Transverse colon (tissue), 4 donors: ENCODE data around the gene PEX10.

ENCODE experiments used
- CTCF ChIP-seq, 5 experiments: fragments of 200-600 bp in 3 of 5; fragments of 450-650 bp in 2 of 5; sonication (generic) in 3 of 5; IDR thresholded peaks; 1 replicate in 2 of 5; 2 replicates in 3 of 5; pipeline ENCODE4 v1.5.1; 2016 to 2017; ENCODE audit warnings: antibody characterized with exemption in 5 of 5, inconsistent platforms in 3 of 5, mild to moderate bottlenecking in 2 of 5, moderate library complexity in 1 of 5
- EP300 ChIP-seq: sonication (generic); formaldehyde crosslinking; IDR thresholded peaks from one replicate; pipeline ENCODE4 v1.6.1; 2017; ENCODE audit warnings: antibody characterized with exemption, low read depth
- POLR2A ChIP-seq: fragments of 450-650 bp; IDR thresholded peaks from one replicate; pipeline ENCODE4 v1.6.1; 2016; ENCODE audit warnings: antibody characterized with exemption, mild to moderate bottlenecking, moderate library complexity
- POLR2AphosphoS5 ChIP-seq, 3 donors: sonication (generic); formaldehyde crosslinking; IDR thresholded peaks; one replicate each; pipeline ENCODE4 v1.6.1; 2016; ENCODE audit warnings: antibody characterized with exemption in 3 of 3

DNA sequence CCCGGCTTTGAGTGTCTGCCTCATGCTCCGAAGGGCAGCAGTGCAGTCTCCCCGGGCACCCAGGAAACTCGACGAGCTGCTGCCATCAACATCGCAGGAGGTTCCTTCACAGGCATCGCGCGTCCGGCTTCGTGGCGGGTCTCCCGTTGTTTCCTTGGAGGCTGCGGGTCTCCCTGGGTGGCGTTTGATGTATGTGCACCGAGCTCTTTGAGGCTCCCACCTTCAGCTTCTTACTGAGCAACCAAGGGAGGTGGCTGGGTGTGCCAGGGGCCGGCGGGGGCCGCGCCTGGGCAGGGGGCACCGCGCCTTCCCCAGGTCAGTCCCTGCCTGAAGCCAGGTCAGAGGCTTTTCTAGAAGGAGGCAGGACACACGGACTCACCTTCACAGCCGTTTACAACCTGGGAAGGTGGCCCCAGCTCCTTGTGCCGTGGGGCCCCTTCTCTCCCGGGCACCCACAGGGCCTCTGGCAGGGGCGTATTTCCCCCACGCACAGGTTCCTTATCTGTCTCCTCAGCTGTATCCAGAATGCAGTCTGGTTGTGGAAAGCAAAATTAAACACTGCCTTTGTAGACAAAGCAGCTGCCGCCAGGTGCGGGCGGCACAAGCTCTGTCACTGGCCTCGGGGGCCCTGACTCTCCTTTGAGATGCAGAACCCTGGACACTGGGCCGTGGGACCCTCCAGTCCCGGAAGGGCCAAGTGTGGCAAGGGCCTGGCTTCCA is 21.7 kb upstream of the PEX10 start:
- TF ChIP-seq POLR2A (no peak), CTCF (IDR thresholded peaks at IDR 0.05) (no peak), POLR2AphosphoS5 (IDR thresholded peaks at IDR 0.05) (no peak), EP300 (no peak)
